GM21825 (cell line): ENCODE results near the gene CBFA2T2.
"Not testable (repeated sequence)": the region's sequence is repeated elsewhere in the genome, so short reads cannot be mapped to it uniquely, and the experiment has no call there.

Experiments
- ATAC-seq: cut with Tn5 transposase; IDR thresholded peaks from one replicate; pipeline ENCODE4 v1.9.1; 2021; ENCODE audit warnings: mild to moderate bottlenecking, moderate library complexity; ENCODE audit not compliant: unreplicated experiment

The CBFA2T2 gene

GRCh38 chr20:33470457-33470856 is 19.4 kb upstream of the CBFA2T2 start:
- no peak for ATAC-seq

- ATAC-seq: no peak
Observed at GRCh38 chr20:33470866-33471265, 19.0 kb upstream of the CBFA2T2 start.

- no peak for ATAC-seq
Observed at GRCh38 chr20:33472868-33473435, 16.9 kb upstream of the CBFA2T2 start.

- ATAC-seq: no peak
Observed at GRCh38 chr20:33474097-33474873, 15.6 kb upstream of the CBFA2T2 start.

GRCh38 chr20:33474963-33475362 is 14.9 kb upstream of the CBFA2T2 start:
- no peak for ATAC-seq

- no peak for ATAC-seq
Observed at GRCh38 chr20:33475381-33476152, 14.3 kb upstream of the CBFA2T2 start.

GRCh38 chr20:33477386-33478234 is 12.3 kb upstream of the CBFA2T2 start:
- no peak for ATAC-seq

- no peak for ATAC-seq
Observed at GRCh38 chr20:33480048-33480447, 9.8 kb upstream of the CBFA2T2 start.

- ATAC-seq: no peak
Observed at GRCh38 chr20:33481431-33481941, 8.4 kb upstream of the CBFA2T2 start.

- no peak for ATAC-seq
Observed at GRCh38 chr20:33482581-33482980, 7.3 kb upstream of the CBFA2T2 start.

- ATAC-seq: not testable (repeated sequence)
Observed at GRCh38 chr20:33483186-33483585, 6.7 kb upstream of the CBFA2T2 start.

- ATAC-seq: no peak
Observed at GRCh38 chr20:33488201-33488600, 1.7 kb upstream of the CBFA2T2 start.

- ATAC-seq: not testable (repeated sequence)
Observed at GRCh38 chr20:33488661-33489494, 1.0 kb upstream of the CBFA2T2 start.

GRCh38 chr20:33489495-33490022 is 337 bp upstream of the CBFA2T2 start:
- ATAC-seq: peak; percentile 95

GRCh38 chr20:33490934-33491656 is 1.2 kb downstream of the CBFA2T2 start:
- ATAC-seq: no peak

- ATAC-seq: no peak
Observed at GRCh38 chr20:33493076-33493766, 3.3 kb downstream of the CBFA2T2 start.

- not testable (repeated sequence) for ATAC-seq
Observed at GRCh38 chr20:33496776-33497175, 6.9 kb downstream of the CBFA2T2 start.

- ATAC-seq: no peak
Observed at GRCh38 chr20:33499355-33499754, 9.5 kb downstream of the CBFA2T2 start.
